Gastrocnemius medialis (tissue), 4 donors: ENCODE results near the gene CTIF. TPM values are rescaled to one million over a fixed set of nuclear protein-coding genes. Genes with fewer than 3 reads are reported as not detected.
"Not testable (repeated sequence)": the region's sequence is repeated elsewhere in the genome, so short reads cannot be mapped to it uniquely, and the experiment has no call there.

Experiments
- ATAC-seq, 2 donors: fragments of 150-250 bp; one replicate each; pipeline ENCODE4 v1.9.1; 2016
- DNase-seq, 2 donors: peaks; one replicate each; pipeline ENCODE4 v3.0.0-alpha.2; 2019
- H3K27ac ChIP-seq, 4 donors: fragments of 200-600 bp; sonication (generic); 1 replicate in 1 of 4; 2 replicates in 3 of 4; pipeline ENCODE4 v1.5.1; 2016 to 2018; ENCODE audit warnings: mild to moderate bottlenecking in 2 of 4, moderate library complexity in 1 of 4
- H3K27me3 ChIP-seq, 3 donors: fragments of 200-600 bp; sonication (generic) in 2 of 3; 1 replicate in 1 of 3; 2 replicates in 2 of 3; pipeline versions ENCODE4 v1.5.1 to v1.6.0; 2016 to 2019; ENCODE audit warnings: mild to moderate bottlenecking in 1 of 3, moderate library complexity in 1 of 3
- H3K36me3 ChIP-seq, 2 donors: fragments of 200-600 bp; sonication (generic) in 1 of 2; one replicate each; pipeline ENCODE4 v1.5.1; 2017 to 2018
- H3K4me1 ChIP-seq, 2 donors: fragments of 200-600 bp; sonication (generic) in 1 of 2; one replicate each; pipeline ENCODE4 v1.5.1; 2016 to 2017; ENCODE audit warnings: mild to moderate bottlenecking in 2 of 2
- H3K4me3 ChIP-seq, 4 donors: fragments of 200-600 bp; sonication (generic) in 3 of 4; 1 replicate in 1 of 4; 2 replicates in 3 of 4; pipeline ENCODE4 v1.5.1; 2016 to 2019; ENCODE audit warnings: mild to moderate bottlenecking in 2 of 4
- H3K9me3 ChIP-seq, 3 donors: fragments of 200-600 bp; sonication (generic) in 2 of 3; 1 replicate in 1 of 3; 2 replicates in 2 of 3; pipeline ENCODE4 v1.5.1; 2016 to 2019
- CTCF ChIP-seq, 5 experiments: fragments of 450-650 bp in 3 of 5; fragments of 200-600 bp in 2 of 5; sonication (generic) in 2 of 5; IDR thresholded peaks in 4 of 5; conservative IDR thresholded peaks in 1 of 5; 1 replicate in 4 of 5; 2 replicates in 1 of 5; pipeline ENCODE4 v1.5.1; 2016 to 2019; ENCODE audit warnings: antibody characterized with exemption in 5 of 5, mild to moderate bottlenecking in 3 of 5, moderate library complexity in 3 of 5
- POLR2A ChIP-seq, 2 donors: fragments of 450-650 bp; IDR thresholded peaks; one replicate each; pipeline ENCODE4 v1.6.1; 2017; ENCODE audit warnings: antibody characterized with exemption in 2 of 2, mild to moderate bottlenecking in 2 of 2, moderate library complexity in 2 of 2
- in situ Hi-C, 4 donors: fragments of 200-750 bp; cut with MboI; loops; one replicate each; pipeline versions ENCODE4 v1.15.0 to v1.8.0; 2017; ENCODE audit warnings: low sequenced_read_pairs in 4 of 4
- intact Hi-C: fragments of 100-400 bp; cut with DNase I; formaldehyde crosslinking; loops from one replicate; pipeline ENCODE4 v1.15.1; 2023; ENCODE audit warnings: low total_unique reads
- total RNA-seq, 4 donors: library from RNA; depleted of rRNA; stranded (reverse); fragments of >200 nt; gene quantifications; one replicate each; pipeline versions ENCODE4 v1.1.0 to v1.2.3, GENCODE V29; 2016

CTIF gene
- total RNA-seq, 4 donors from 2014 or later = 20.2 to 35.4 (median 23.1) TPM

DNA sequence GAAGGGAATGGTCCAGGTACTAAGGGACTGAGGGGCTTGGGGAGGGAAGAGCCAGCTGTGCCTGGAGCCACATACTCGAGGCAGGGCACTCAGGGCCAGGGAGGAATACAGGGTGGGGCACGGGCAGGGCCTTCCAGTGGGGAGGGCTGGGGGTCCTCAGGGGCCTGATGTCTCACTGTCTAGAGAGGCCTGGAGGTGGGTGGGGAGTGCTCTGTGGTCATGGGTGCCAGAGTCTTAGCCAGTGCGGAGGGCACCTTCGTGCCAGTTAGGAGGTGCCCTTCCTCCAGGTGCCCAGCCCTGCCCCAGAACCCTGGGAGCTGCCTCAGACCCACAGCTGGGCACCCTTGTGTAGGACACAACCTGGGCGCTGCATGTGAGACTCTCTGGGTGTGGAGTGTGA, 330.8 kb downstream of the CTIF start:
- in situ Hi-C loops (no loop called here), intact Hi-C loops (no loop called here)
- ATAC-seq = no peak
- H3K4me3 ChIP-seq = no peak overlapping the region
- H3K27me3 ChIP-seq = no peaks in the 10 kb centered on the region
- no peak overlapping the region for H3K27ac ChIP-seq
- peaks cover 4 to 7% of the 10 kb centered on the region in 2 donors for H3K4me1 ChIP-seq
- H3K9me3 ChIP-seq = no peaks in the 10 kb centered on the region
- H3K36me3 ChIP-seq = no peaks in the 10 kb centered on the region
- no peak for TF ChIP-seq POLR2A (IDR thresholded peaks at IDR 0.05)
- no peak for TF ChIP-seq CTCF (IDR thresholded peaks at IDR 0.05 in 4 of 5, conservative IDR thresholded peaks at IDR 0.05 in 1 of 5)
- no peak for DNase-seq

GRCh38 chr18:48870926-48871325, 332.1 kb downstream of the CTIF start:
- DNase-seq, H3K36me3 ChIP-seq, ATAC-seq, H3K27ac ChIP-seq, H3K4me3 ChIP-seq, H3K27me3 ChIP-seq, H3K4me1 ChIP-seq, intact Hi-C loops, in situ Hi-C loops, H3K9me3 ChIP-seq: not testable (repeated sequence)

GRCh38 chr18:48871391-48872166, 332.7 kb downstream of the CTIF start:
- in situ Hi-C loops (no loop called here), intact Hi-C loops (no loop called here)
- Histone ChIP-seq H3K27ac (no peak overlapping the region), H3K27me3 (no peaks in the 10 kb centered on the region), H3K36me3 (no peaks in the 10 kb centered on the region), H3K4me3 (no peak overlapping the region), H3K9me3 (no peaks in the 10 kb centered on the region), H3K4me1 (peaks cover 2% of the 10 kb centered on the region in 2 donors)
- ATAC-seq (no peak), DNase-seq (no peak)
- TF ChIP-seq CTCF (IDR thresholded peaks at IDR 0.05 in 4 of 5, conservative IDR thresholded peaks at IDR 0.05 in 1 of 5) (no peak), POLR2A (IDR thresholded peaks at IDR 0.05) (no peak)

DNA sequence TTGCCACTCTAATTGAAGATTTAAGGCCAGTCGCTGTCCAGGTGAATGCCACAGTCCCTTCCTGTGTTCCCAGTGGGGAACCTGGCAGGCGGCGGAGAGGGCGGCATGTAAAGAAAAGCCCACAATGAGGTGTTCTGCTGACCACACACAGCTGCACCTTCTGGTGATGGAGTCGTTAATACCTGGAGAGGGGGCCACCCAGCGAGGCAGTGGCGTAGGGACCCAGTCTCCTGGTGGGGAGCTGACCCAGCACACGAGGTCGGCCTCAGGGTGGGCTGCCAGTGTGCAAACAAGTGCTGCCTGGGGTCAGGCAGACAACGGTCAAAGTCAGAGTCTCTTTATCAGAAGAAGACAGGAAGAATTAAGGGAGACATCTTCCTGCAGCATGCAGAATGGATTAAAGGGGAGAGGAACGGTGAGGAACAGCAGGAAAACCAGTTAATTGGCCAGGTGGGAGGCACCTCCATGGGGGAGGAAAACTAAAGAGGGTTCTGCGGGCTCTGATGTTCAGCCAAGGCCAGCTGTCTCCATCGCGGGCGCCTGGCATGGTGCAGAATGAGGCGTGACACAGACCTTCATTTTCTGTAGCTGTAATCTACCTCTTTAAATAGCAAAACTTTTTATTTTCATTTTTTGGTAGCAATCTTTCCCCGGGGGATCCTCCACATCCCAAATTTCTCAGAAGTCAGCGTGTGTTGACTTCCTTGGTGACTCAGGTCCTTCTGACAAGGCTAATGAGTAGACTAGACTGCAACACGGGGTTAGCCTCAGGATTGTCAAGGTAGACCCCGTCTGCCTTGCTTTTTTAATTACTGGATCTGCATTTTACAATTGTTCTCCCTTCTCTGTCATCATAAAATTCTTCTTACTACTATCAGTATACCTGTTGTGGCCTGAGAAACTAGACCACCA, 333.7 kb downstream of the CTIF start:
- TF ChIP-seq CTCF (IDR thresholded peaks at IDR 0.05 in 4 of 5, conservative IDR thresholded peaks at IDR 0.05 in 1 of 5) (no peak), POLR2A (IDR thresholded peaks at IDR 0.05) (no peak)
- H3K4me1 ChIP-seq = no peaks in the 10 kb centered on the region
- ATAC-seq (no peak), DNase-seq (no peak)
- no peak overlapping the region for H3K27ac ChIP-seq
- H3K4me3 ChIP-seq = no peak overlapping the region
- no peaks in the 10 kb centered on the region for H3K9me3 ChIP-seq
- intact Hi-C loops = no loop called here
- in situ Hi-C loops = no loop called here
- no peaks in the 10 kb centered on the region for H3K36me3 ChIP-seq
- H3K27me3 ChIP-seq = no peaks in the 10 kb centered on the region

DNA sequence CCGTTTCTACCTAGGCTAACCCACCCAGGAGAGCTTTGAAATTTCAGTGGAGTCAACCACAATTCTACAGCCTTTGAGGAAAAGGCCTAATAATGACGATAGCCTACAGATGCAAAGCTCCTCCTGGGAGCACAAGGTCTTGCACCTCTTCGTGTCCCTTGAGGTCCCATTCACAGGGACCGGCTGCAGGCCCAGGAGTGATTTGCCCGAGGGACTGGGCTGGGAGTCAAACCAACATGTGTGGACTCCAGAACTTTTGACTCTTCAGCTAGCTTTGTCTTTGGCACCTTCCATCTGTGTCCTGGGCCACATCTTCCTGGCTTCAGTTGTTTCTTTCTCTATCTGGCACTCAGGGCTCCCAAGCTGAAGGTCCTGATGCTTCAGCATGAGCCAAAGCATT, 335.4 kb downstream of the CTIF start:
- Histone ChIP-seq H3K27me3 (no peaks in the 10 kb centered on the region), H3K9me3 (no peaks in the 10 kb centered on the region), H3K36me3 (no peaks in the 10 kb centered on the region), H3K4me3 (no peak overlapping the region), H3K4me1 (no peaks in the 10 kb centered on the region), H3K27ac (no peak overlapping the region)
- intact Hi-C loops (no loop called here), in situ Hi-C loops (no loop called here)
- no peak for DNase-seq
- no peak for TF ChIP-seq CTCF (IDR thresholded peaks at IDR 0.05 in 4 of 5, conservative IDR thresholded peaks at IDR 0.05 in 1 of 5)
- no peak for TF ChIP-seq POLR2A (IDR thresholded peaks at IDR 0.05)
- ATAC-seq = no peak
